HCT116 (cell line): ENCODE results near the gene RXYLT1. TPM values are rescaled to one million over a fixed set of nuclear protein-coding genes. Genes with fewer than 3 reads are reported as not detected.

Experiments used
- ATAC-seq: fragments of 200-7000 bp; cut with Tn5 transposase; 2 replicates; pipeline ENCODE4 v1.9.1; 2020; ENCODE audit warnings: mild to moderate bottlenecking, moderate library complexity
- BruUV-seq: library from RNA; stranded (reverse); fragments of 400-500 nt; replicated peaks from 2 replicates; lab custom pipeline; 2021; lab: Mats Ljungman, UMichigan
- CTCF ChIA-PET: fragments of 300-600 bp; sonication (Branson Sonifier 250); formaldehyde crosslinking; loops from one replicate; lab custom pipeline; 2021; ENCODE audit warnings: antibody characterized with exemption; lab: Charles Lee
- POLR2A ChIA-PET: fragments of 300-600, 350-600 bp; sonication (Branson Sonifier 250); formaldehyde crosslinking; loops from one replicate; lab custom pipeline; 2021; ENCODE audit warnings: antibody characterized with exemption; lab: Charles Lee
- RAD21 ChIA-PET, 2 experiments: fragments of 300-600 bp; sonication (Branson Sonifier 250); formaldehyde crosslinking; loops; one replicate each; lab custom pipeline; 2023; ENCODE audit warnings: low total read pairs in 2 of 2; ENCODE audit not compliant: uncharacterized antibody in 2 of 2, unreplicated experiment in 2 of 2, low non-redundant PET in 1 of 2; lab: Charles Lee
- DNase-seq: peaks from one replicate; pipeline ENCODE4 v3.0.0-alpha.2; 2010; ENCODE audit warnings: low read depth, low spot score
- H2AFZ ChIP-seq: fragments of 200-600 bp; shearing (Covaris generic), sonication (generic); 2 replicates; pipeline ENCODE4 v1.6.1; 2017; ENCODE audit warnings: low read depth, mixed run types, mixed read lengths, antibody characterized with exemption, low read length; ENCODE audit not compliant: poor library complexity, severe bottlenecking
- H3K27ac ChIP-seq: 2 replicates; pipeline ENCODE4 v1.5.1; 2012; ENCODE audit warnings: low read depth, low read length
- H3K27me3 ChIP-seq: fragments of 200-600 bp; sonication (generic); 2 replicates; pipeline ENCODE4 v1.6.1; 2016; ENCODE audit warnings: mixed run types, low read length, mixed read lengths; ENCODE audit not compliant: insufficient read depth
- H3K36me3 ChIP-seq, 2 experiments: fragments of 200-500 bp in 1 of 2; fragments of 200-600 bp in 1 of 2; sonication (Bioruptor generic) in 1 of 2; sonication (generic) in 1 of 2; 2 replicates each; pipeline versions ENCODE4 v1.5.1 to v1.6.1; 2014 to 2016; ENCODE audit warnings: low read length in 2 of 2, inconsistent platforms in 1 of 2, mixed read lengths in 1 of 2, mixed run types in 1 of 2; ENCODE audit not compliant: insufficient read depth in 2 of 2, control insufficient read depth in 1 of 2
- H3K4me1 ChIP-seq, 2 experiments: fragments of 200-600 bp in 1 of 2; sonication (generic) in 1 of 2; 2 replicates each; pipeline versions ENCODE4 v1.5.1 to v1.6.1; 2012 to 2017; ENCODE audit warnings: low read length in 2 of 2, inconsistent platforms in 1 of 2, mild to moderate bottlenecking in 1 of 2, mixed read lengths in 1 of 2, mixed run types in 1 of 2, moderate library complexity in 1 of 2; ENCODE audit not compliant: insufficient read depth in 2 of 2, control insufficient read depth in 1 of 2
- H3K4me2 ChIP-seq: fragments of 200-600 bp; sonication (generic); 2 replicates; pipeline ENCODE4 v1.6.1; 2017; ENCODE audit warnings: mixed run types, low read length, mixed read lengths
- H3K4me3 ChIP-seq, 2 experiments: fragments of 200-600 bp in 1 of 2; sonication (generic) in 1 of 2; replicated peaks in 1 of 2; 2 replicates each; pipeline ENCODE4 v1.5.1; 2011 to 2016; ENCODE audit warnings: low read length in 2 of 2, control low read depth in 1 of 2, low read depth in 1 of 2, mild to moderate bottlenecking in 1 of 2, mixed read lengths in 1 of 2, mixed run types in 1 of 2
- H3K79me2 ChIP-seq: fragments of 200-600 bp; sonication (generic); 2 replicates; pipeline ENCODE4 v1.6.1; 2017; ENCODE audit warnings: mild to moderate bottlenecking, mixed run types, low read length, moderate library complexity, mixed read lengths; ENCODE audit not compliant: insufficient read depth
- H3K9ac ChIP-seq: fragments of 200-600 bp; sonication (generic); 2 replicates; pipeline ENCODE4 v1.6.1; 2016; ENCODE audit warnings: low read length, mixed read lengths
- H3K9me2 ChIP-seq: fragments of 200-600 bp; sonication (generic), shearing (Covaris generic); 2 replicates; pipeline ENCODE4 v1.6.1; 2017; ENCODE audit warnings: mixed run types, mild to moderate bottlenecking, moderate library complexity; ENCODE audit not compliant: insufficient read depth
- H3K9me3 ChIP-seq, 2 experiments: fragments of 200-500 bp in 1 of 2; fragments of 200-600 bp in 1 of 2; sonication (Bioruptor generic) in 1 of 2; sonication (generic) in 1 of 2; 2 replicates each; pipeline ENCODE4 v1.6.1; 2014 to 2017; ENCODE audit warnings: low read length in 2 of 2, mixed read lengths in 2 of 2, inconsistent platforms in 1 of 2, low read depth in 1 of 2, mild to moderate bottlenecking in 1 of 2, mixed run types in 1 of 2, moderate library complexity in 1 of 2; ENCODE audit not compliant: control insufficient read depth in 1 of 2, insufficient read depth in 1 of 2
- H4K20me1 ChIP-seq: fragments of 200-600 bp; sonication (generic), shearing (Covaris generic); 2 replicates; pipeline ENCODE4 v1.6.1; 2017; ENCODE audit warnings: mixed run types, mild to moderate bottlenecking, moderate library complexity; ENCODE audit not compliant: insufficient read depth
- CEBPB ChIP-seq: IDR thresholded peaks from 2 replicates; pipeline ENCODE4 v1.6.1; 2012; ENCODE audit warnings: low read depth
- EGR1 ChIP-seq: IDR thresholded peaks from 2 replicates; pipeline ENCODE4 v1.6.1; 2012; ENCODE audit warnings: low read depth
- ELF1 ChIP-seq: IDR thresholded peaks from 2 replicates; pipeline ENCODE4 v1.6.1; 2012; ENCODE audit warnings: low read depth, borderline replicate concordance
- FOSL1 ChIP-seq: IDR thresholded peaks from 2 replicates; pipeline ENCODE4 v1.6.1; 2012; ENCODE audit warnings: low read depth
- SRF ChIP-seq: IDR thresholded peaks from 2 replicates; pipeline ENCODE4 v1.6.1; 2012; ENCODE audit warnings: low read depth
- TCF7L2 ChIP-seq: IDR thresholded peaks from 2 replicates; pipeline ENCODE4 v1.7.0; 2011; ENCODE audit warnings: borderline replicate concordance, inconsistent platforms; ENCODE audit not compliant: insufficient read depth, insufficient read length; ENCODE audit errors: extremely low read depth
- ZNF274 ChIP-seq: fragments of 200-500 bp; sonication (Bioruptor generic); IDR thresholded peaks from 2 replicates; pipeline ENCODE4 v1.6.1; 2014; ENCODE audit warnings: mild to moderate bottlenecking, low read depth, low read length, inconsistent platforms
- intact Hi-C: fragments of 100-400 bp; cut with micrococcal nuclease; formaldehyde crosslinking; loops from 2 replicates; pipeline ENCODE4 v1.10.0; 2022
- total RNA-seq: library from RNA; stranded (reverse); gene quantifications from one replicate; pipeline ENCODE4 v1.2.1, GENCODE V29; 2021; ENCODE audit not compliant: unreplicated experiment
- TF ChIP-seq, protein P1 (sequence below): IDR thresholded peaks from 2 replicates; pipeline ENCODE4 v1.6.1; 2011; ENCODE audit warnings: mild to moderate bottlenecking, low read length, moderate library complexity; ENCODE audit not compliant: insufficient replicate concordance; ENCODE audit errors: extremely low read depth

The RXYLT1 gene
- total RNA-seq, 1 experiment from 2014 or later, result 23.0 TPM

DNA sequence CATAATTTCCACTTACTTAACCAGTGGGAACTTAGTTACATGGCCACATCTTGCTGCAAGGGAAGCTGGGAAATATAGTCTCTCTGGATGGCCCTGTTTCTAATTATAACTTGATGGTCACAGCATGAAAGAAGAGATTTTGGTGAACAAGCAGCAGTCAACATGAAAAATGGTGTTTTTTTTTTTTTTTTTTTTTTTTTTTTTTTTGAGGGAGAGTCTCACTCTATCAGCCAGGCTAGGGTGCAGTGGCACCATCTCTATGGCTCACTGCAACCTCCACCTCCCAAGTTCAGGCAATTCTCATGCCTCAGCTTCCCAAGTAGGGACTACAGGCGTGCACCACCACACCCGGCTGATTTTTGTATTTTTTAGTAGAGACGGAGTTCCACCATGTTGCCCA, 75.6 kb downstream of the RXYLT1 start (continued):
- no peak for TF ChIP-seq EGR1

DNA sequence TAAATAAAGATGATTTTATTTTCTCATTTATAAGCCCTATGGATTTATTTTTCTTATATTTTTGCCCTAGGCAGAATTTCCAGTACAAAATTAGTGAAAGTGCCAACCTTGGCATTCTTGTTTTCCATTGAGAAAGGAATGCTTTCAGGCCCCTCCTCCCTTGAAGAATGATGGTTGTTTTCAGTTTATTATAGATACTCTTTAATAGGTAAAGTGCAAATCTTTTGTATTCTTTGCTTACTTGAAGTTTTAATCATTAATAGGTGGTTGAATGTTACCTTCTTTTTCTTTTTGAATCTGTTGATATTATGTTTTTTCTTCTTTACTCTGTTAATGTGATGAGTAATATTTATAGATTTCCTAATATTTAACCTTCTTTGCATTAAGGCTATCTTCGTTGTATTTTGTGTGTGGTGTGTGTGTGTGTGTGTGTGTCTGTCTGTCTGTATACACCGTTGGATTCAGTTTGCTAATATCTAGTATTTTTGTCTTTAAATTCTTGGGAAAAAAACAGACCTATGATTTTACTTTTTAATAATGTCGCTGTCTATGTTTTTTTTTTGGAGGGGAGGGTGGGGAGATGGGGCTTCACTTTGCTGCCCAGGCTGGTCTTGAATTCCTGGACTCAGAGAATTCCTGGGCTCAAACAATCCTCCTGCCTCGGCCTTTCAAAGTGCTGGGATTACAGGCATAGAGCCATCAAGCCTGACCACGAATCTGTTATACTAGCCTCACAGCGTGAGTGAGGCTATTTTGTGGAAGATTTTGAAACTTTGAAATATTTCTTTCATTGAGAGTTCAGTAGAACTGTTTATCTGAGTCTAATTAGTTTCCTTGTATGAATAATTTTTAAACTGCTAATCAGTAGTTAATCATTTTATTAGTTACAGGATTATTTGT, 78.3 kb downstream of the RXYLT1 start:
- H3K4me2 ChIP-seq, result peak overlapping the region; percentile 44
- DNase-seq, result no peak

More for the DNA sequence above, 78.3 kb downstream of the RXYLT1 start:
- no peaks in the 10 kb centered on the region for H4K20me1 ChIP-seq
- peak overlapping the region; percentile 22; the same call in 1 of the 2 replicates for H3K27ac ChIP-seq
- no TSS peak for BruUV-seq
- ChIA-PET CTCF (no interaction called here), POLR2A (no interaction called here), RAD21 (no interaction called here)
- H2AFZ ChIP-seq, result no peak overlapping the region
- no peak overlapping the region for H3K4me3 ChIP-seq
- H3K27me3 ChIP-seq, result no peaks in the 10 kb centered on the region
- H3K79me2 ChIP-seq, result peaks cover 83% of the 10 kb centered on the region
- no peak overlapping the region for H3K9ac ChIP-seq
- H3K9me3 ChIP-seq, result no peaks in the 10 kb centered on the region
- H3K9me2 ChIP-seq, result no peaks in the 10 kb centered on the region
- intact Hi-C loops, result no loop called here
- H3K36me3 ChIP-seq, result no peaks in the 10 kb centered on the region
- peaks cover 43 to 49% of the 10 kb centered on the region in 2 experiments for H3K4me1 ChIP-seq
- ATAC-seq, result no peak
- TF ChIP-seq ZNF274 (no peak), ELF1 (no peak), SRF (no peak), FOSL1 (no peak), TCF7L2 (no peak), CEBPB (no peak)
- TF ChIP-seq, protein P1, sequence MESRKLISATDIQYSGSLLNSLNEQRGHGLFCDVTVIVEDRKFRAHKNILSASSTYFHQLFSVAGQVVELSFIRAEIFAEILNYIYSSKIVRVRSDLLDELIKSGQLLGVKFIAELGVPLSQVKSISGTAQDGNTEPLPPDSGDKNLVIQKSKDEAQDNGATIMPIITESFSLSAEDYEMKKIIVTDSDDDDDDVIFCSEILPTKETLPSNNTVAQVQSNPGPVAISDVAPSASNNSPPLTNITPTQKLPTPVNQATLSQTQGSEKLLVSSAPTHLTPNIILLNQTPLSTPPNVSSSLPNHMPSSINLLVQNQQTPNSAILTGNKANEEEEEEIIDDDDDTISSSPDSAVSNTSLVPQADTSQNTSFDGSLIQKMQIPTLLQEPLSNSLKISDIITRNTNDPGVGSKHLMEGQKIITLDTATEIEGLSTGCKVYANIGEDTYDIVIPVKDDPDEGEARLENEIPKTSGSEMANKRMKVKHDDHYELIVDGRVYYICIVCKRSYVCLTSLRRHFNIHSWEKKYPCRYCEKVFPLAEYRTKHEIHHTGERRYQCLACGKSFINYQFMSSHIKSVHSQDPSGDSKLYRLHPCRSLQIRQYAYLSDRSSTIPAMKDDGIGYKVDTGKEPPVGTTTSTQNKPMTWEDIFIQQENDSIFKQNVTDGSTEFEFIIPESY, result no peak

Other genes with a start within 250 kb of the RXYLT1 start
- not detected for gene DPY19L2, start 111.4 kb upstream of the RXYLT1 start, total RNA-seq
- 16.6 TPM for gene SRGAP1, start 64.8 kb downstream of the RXYLT1 start, total RNA-seq